H9 (cell line): ENCODE measurements around the gene SULT2B1. TPM values are rescaled to one million over a fixed set of nuclear protein-coding genes. Genes with fewer than 3 reads are reported as not detected.

ENCODE experiments used
- DNase-seq: peaks from one replicate; pipeline ENCODE4 v3.0.0-alpha.2; 2017
- H2AFZ ChIP-seq: one replicate; pipeline ENCODE4 v1.6.1; 2013; ENCODE audit warnings: mild to moderate bottlenecking, low read length, control low read depth, moderate library complexity
- H2AK5ac ChIP-seq: 2 replicates; pipeline ENCODE4 v1.6.1; 2013; ENCODE audit warnings: low read length, control low read depth, mixed read lengths; ENCODE audit not compliant: insufficient read length
- H2BK120ac ChIP-seq: one replicate; pipeline ENCODE4 v1.6.1; 2013; ENCODE audit warnings: low read depth, mild to moderate bottlenecking, low read length, control low read depth, inconsistent platforms; ENCODE audit not compliant: poor library complexity, severe bottlenecking
- H2BK12ac ChIP-seq: 2 replicates; pipeline ENCODE4 v1.6.1; 2013; ENCODE audit warnings: low read length, control low read depth, mixed read lengths, low read depth; ENCODE audit not compliant: insufficient read length
- H2BK15ac ChIP-seq: 2 replicates; pipeline ENCODE4 v1.6.1; 2013; ENCODE audit warnings: low read depth, low read length, control low read depth
- H2BK20ac ChIP-seq: one replicate; pipeline ENCODE4 v1.6.1; 2013; ENCODE audit warnings: low read depth, mild to moderate bottlenecking, low read length, control low read depth, inconsistent platforms; ENCODE audit not compliant: poor library complexity, severe bottlenecking
- H2BK5ac ChIP-seq: 2 replicates; pipeline ENCODE4 v1.6.1; 2013; ENCODE audit warnings: low read length, control low read depth, mixed read lengths; ENCODE audit not compliant: insufficient read length
- H3K14ac ChIP-seq: 2 replicates; pipeline ENCODE4 v1.6.1; 2013; ENCODE audit warnings: low read length, control low read depth; ENCODE audit not compliant: insufficient read depth
- H3K18ac ChIP-seq: 2 replicates; pipeline ENCODE4 v1.6.1; 2013; ENCODE audit warnings: low read depth, mild to moderate bottlenecking, mixed read lengths, low read length, control low read depth; ENCODE audit not compliant: insufficient read length
- H3K23ac ChIP-seq: 2 replicates; pipeline ENCODE4 v1.6.1; 2013; ENCODE audit warnings: low read length, control low read depth, mixed read lengths, low read depth; ENCODE audit not compliant: insufficient read length
- H3K23me2 ChIP-seq: 2 replicates; pipeline ENCODE4 v1.6.1; 2013; ENCODE audit warnings: low read depth, mild to moderate bottlenecking, mixed read lengths, low read length, control low read depth; ENCODE audit not compliant: insufficient read length, poor library complexity, severe bottlenecking
- H3K27ac ChIP-seq: 2 replicates; pipeline ENCODE4 v1.5.1; 2013; ENCODE audit warnings: low read length, control low read depth, mixed read lengths, low read depth; ENCODE audit not compliant: insufficient read length
- H3K27me3 ChIP-seq: 2 replicates; pipeline ENCODE4 v1.6.1; 2013; ENCODE audit warnings: low read length, control low read depth, inconsistent platforms; ENCODE audit not compliant: insufficient read depth
- H3K4ac ChIP-seq: 2 replicates; pipeline ENCODE4 v1.6.1; 2013; ENCODE audit warnings: low read depth, mild to moderate bottlenecking, control low read depth, inconsistent platforms, low read length, moderate library complexity
- H3K4me1 ChIP-seq: 2 replicates; pipeline ENCODE4 v1.6.1; 2013; ENCODE audit warnings: low read length, control low read depth, inconsistent platforms; ENCODE audit not compliant: insufficient read depth
- H3K4me2 ChIP-seq: 2 replicates; pipeline ENCODE4 v1.6.1; 2013; ENCODE audit warnings: low read length, control low read depth, mixed read lengths; ENCODE audit not compliant: insufficient read length, insufficient read depth
- H3K56ac ChIP-seq: 2 replicates; pipeline ENCODE4 v1.6.1; 2013; ENCODE audit warnings: low read depth, mild to moderate bottlenecking, mixed read lengths, low read length, control low read depth; ENCODE audit not compliant: insufficient read length
- H3K79me1 ChIP-seq: 2 replicates; pipeline ENCODE4 v1.6.1; 2013; ENCODE audit warnings: low read depth, mild to moderate bottlenecking, moderate library complexity, low read length, control low read depth, inconsistent platforms; ENCODE audit not compliant: insufficient read depth, poor library complexity, severe bottlenecking
- H3K79me2 ChIP-seq: 2 replicates; pipeline ENCODE4 v1.6.1; 2013; ENCODE audit warnings: low read length, control low read depth, inconsistent platforms; ENCODE audit not compliant: insufficient read depth
- H3K9ac ChIP-seq: 2 replicates; pipeline ENCODE4 v1.6.1; 2013; ENCODE audit warnings: low read length, control low read depth, mixed read lengths; ENCODE audit not compliant: insufficient read length; ENCODE audit errors: extremely low read depth
- H3K9me3 ChIP-seq: one replicate; pipeline ENCODE4 v1.6.1; 2013; ENCODE audit warnings: low read depth, low read length, inconsistent platforms; ENCODE audit not compliant: control insufficient read depth
- H3T11ph ChIP-seq: one replicate; pipeline ENCODE4 v1.6.1; 2013; ENCODE audit warnings: mild to moderate bottlenecking, low read length, control low read depth, inconsistent platforms
- H4K20me1 ChIP-seq: one replicate; pipeline ENCODE4 v1.6.1; 2013; ENCODE audit not compliant: control insufficient read depth, insufficient read length, insufficient read depth
- H4K5ac ChIP-seq: 2 replicates; pipeline ENCODE4 v1.6.1; 2013; ENCODE audit warnings: low read depth, mild to moderate bottlenecking, mixed read lengths, low read length, control low read depth; ENCODE audit not compliant: insufficient read length
- H4K8ac ChIP-seq: replicated peaks from 2 replicates; pipeline ENCODE4 v1.6.1; 2013; ENCODE audit warnings: low read length, control low read depth, mixed read lengths, low read depth; ENCODE audit not compliant: insufficient read length
- H4K91ac ChIP-seq: 2 replicates; pipeline ENCODE4 v1.6.1; 2013; ENCODE audit warnings: low read depth, mild to moderate bottlenecking, moderate library complexity, mixed read lengths, low read length, control low read depth; ENCODE audit not compliant: insufficient read length
- H3K27ac Mint-ChIP-seq, 3 experiments: 2 replicates in 2 of 3; 3 replicates in 1 of 3; pipeline ENCODE4 v1.8.0; 2020 to 2021; ENCODE audit warnings: mixed read lengths in 3 of 3, mild to moderate bottlenecking in 1 of 3, moderate library complexity in 1 of 3
- H3K27me3 Mint-ChIP-seq: 2 replicates; pipeline ENCODE4 v1.8.0; 2021; ENCODE audit warnings: low read depth, mild to moderate bottlenecking, moderate library complexity, mixed read lengths
- H3K36me3 Mint-ChIP-seq, 3 experiments: 2 replicates in 2 of 3; 3 replicates in 1 of 3; pipeline ENCODE4 v1.8.0; 2020 to 2021; ENCODE audit warnings: low read depth in 3 of 3, mixed read lengths in 3 of 3; ENCODE audit not compliant: insufficient read depth in 1 of 3
- H3K4me1 Mint-ChIP-seq, 2 experiments: 2 replicates each; pipeline ENCODE4 v1.8.0; 2020; ENCODE audit warnings: mixed read lengths in 2 of 2
- H3K4me3 Mint-ChIP-seq, 2 experiments: 2 replicates in 1 of 2; 3 replicates in 1 of 2; pipeline ENCODE4 v1.8.0; 2020 to 2021; ENCODE audit warnings: mild to moderate bottlenecking in 2 of 2, mixed read lengths in 2 of 2, moderate library complexity in 1 of 2
- H3K9me3 Mint-ChIP-seq, 2 experiments: 2 replicates in 1 of 2; 3 replicates in 1 of 2; pipeline ENCODE4 v1.8.0; 2020; ENCODE audit warnings: mild to moderate bottlenecking in 2 of 2, mixed read lengths in 2 of 2, moderate library complexity in 1 of 2
- WGBS: extraction: QIAGEN DNeasy Blood & Tissue Kit; methylation state at CpG from one replicate; pipeline ENCODE4 v1.1.7; 2013; ENCODE audit warnings: missing lambda C conversion rate, low lambda C conversion rate, mixed read lengths; ENCODE audit not compliant: insufficient read length; ENCODE audit errors: extremely low coverage; 5-methylcytosine and 5-hydroxymethylcytosine counted together
- total RNA-seq: library from RNA; stranded (reverse); gene quantifications from 2 replicates; pipeline ENCODE4 v1.2.1, GENCODE V29; 2021
- TF ChIP-seq, protein P1 (sequence below): fragments of 200-600 bp; sonication (generic); conservative IDR thresholded peaks from 3 replicates; pipeline ENCODE4 v1.8.0; 2021; ENCODE audit warnings: antibody characterized with exemption, mild to moderate bottlenecking

Gene SULT2B1
- total RNA-seq, 1 experiment from 2014 or later, result 1.7 TPM

DNA sequence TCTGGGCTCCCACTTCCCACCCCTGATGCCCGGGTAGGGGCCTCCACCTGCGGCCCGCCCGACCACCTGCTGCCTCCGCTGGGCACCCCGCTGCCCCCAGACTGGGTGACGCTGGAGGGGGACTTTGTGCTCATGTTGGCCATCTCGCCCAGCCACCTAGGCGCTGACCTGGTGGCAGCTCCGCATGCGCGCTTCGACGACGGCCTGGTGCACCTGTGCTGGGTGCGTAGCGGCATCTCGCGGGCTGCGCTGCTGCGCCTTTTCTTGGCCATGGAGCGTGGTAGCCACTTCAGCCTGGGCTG, 77.3 kb downstream of the SULT2B1 start:
- H2BK12ac ChIP-seq, result no peak overlapping the region
- H3K4ac ChIP-seq, result no peak overlapping the region
- H3K4me1 Mint-ChIP-seq, result peaks cover 29 to 48% of the 10 kb centered on the region in 2 experiments
- H2AFZ ChIP-seq, result no peak overlapping the region
- no peak overlapping the region for H2BK120ac ChIP-seq
- peak overlapping the region; percentile 71 for H3K18ac ChIP-seq
- no peak for DNase-seq
- no peak overlapping the region for H2BK5ac ChIP-seq
- H3K4me2 ChIP-seq, result peak overlapping the region; percentile 58
- no peak overlapping the region for H3K56ac ChIP-seq
- no peak overlapping the region; a peak in 1 of 7 replicates for H3K27ac Mint-ChIP-seq
- WGBS, result no CpG with 5 or more reads among the region's 22 CpGs
- no peak overlapping the region for H3K23ac ChIP-seq
- peak overlapping the region in 1 of 2 experiments; percentile 82; a peak in 1 of 5 replicates for H3K4me3 Mint-ChIP-seq
- H4K91ac ChIP-seq, result no peak overlapping the region
- no peak overlapping the region for H3K9ac ChIP-seq
- H3K79me1 ChIP-seq, result no peaks in the 10 kb centered on the region
- H3K27ac ChIP-seq, result no peak overlapping the region
- TF ChIP-seq, protein P1, sequence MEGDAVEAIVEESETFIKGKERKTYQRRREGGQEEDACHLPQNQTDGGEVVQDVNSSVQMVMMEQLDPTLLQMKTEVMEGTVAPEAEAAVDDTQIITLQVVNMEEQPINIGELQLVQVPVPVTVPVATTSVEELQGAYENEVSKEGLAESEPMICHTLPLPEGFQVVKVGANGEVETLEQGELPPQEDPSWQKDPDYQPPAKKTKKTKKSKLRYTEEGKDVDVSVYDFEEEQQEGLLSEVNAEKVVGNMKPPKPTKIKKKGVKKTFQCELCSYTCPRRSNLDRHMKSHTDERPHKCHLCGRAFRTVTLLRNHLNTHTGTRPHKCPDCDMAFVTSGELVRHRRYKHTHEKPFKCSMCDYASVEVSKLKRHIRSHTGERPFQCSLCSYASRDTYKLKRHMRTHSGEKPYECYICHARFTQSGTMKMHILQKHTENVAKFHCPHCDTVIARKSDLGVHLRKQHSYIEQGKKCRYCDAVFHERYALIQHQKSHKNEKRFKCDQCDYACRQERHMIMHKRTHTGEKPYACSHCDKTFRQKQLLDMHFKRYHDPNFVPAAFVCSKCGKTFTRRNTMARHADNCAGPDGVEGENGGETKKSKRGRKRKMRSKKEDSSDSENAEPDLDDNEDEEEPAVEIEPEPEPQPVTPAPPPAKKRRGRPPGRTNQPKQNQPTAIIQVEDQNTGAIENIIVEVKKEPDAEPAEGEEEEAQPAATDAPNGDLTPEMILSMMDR, result no peak
- no peaks in the 10 kb centered on the region for H4K20me1 ChIP-seq
- H4K8ac ChIP-seq, result no peak overlapping the region
- H3K27me3 ChIP-seq, result no peaks in the 10 kb centered on the region
- no peak overlapping the region for H3K14ac ChIP-seq
- no peak overlapping the region for H2BK15ac ChIP-seq
- H3K9me3 ChIP-seq, result no peaks in the 10 kb centered on the region
- peaks cover 7% of the 10 kb centered on the region; the same call in 1 of the 2 replicates for H3K4me1 ChIP-seq
- peaks cover 14% of the 10 kb centered on the region for H3K23me2 ChIP-seq
- no peaks in the 10 kb centered on the region for H3K27me3 Mint-ChIP-seq
- H2BK20ac ChIP-seq, result no peak overlapping the region
- no peak overlapping the region for H3T11ph ChIP-seq
- no peak overlapping the region for H4K5ac ChIP-seq
- H3K9me3 Mint-ChIP-seq, result no peaks in the 10 kb centered on the region; a peak in 1 of 5 replicates
- peaks cover 4% of the 10 kb centered on the region; the same call in 1 of the 2 replicates for H3K79me2 ChIP-seq
- no peak overlapping the region for H2AK5ac ChIP-seq
- peaks cover 5 to 28% (median 19%) of the 10 kb centered on the region in 3 experiments for H3K36me3 Mint-ChIP-seq
